ENCODE results near the gene FCRLA. TPM values are rescaled to one million over a fixed set of nuclear protein-coding genes. Genes with fewer than 3 reads are reported as not detected.

The FCRLA gene
- total RNA-seq, 1 experiment from 2014 or later, result not detected

GRCh38 chr1:161725908-161726472 lies 19.0 kb downstream of the FCRLA start:
- Histone ChIP-seq H3K4me2 (ENCODE audit: low read length) (peak overlapping the region; percentile 99), H3F3A (ENCODE audit: low read length, unreplicated experiment) (no peaks in the 10 kb centered on the region), H3K9me3 (ENCODE audit: low read length) (no peaks in the 10 kb centered on the region), H2AFZ (ENCODE audit: low read length) (peak overlapping the region; percentile 87), H3K4me3 (ENCODE audit: low read length) (peak overlapping the region; percentile 85), H4K20me1 (ENCODE audit: low read length) (no peaks in the 10 kb centered on the region), H3K27me3 (ENCODE audit: low read length) (no peaks in the 10 kb centered on the region), H3K27ac (ENCODE audit: low read length) (peak overlapping the region; percentile 72), H3K36me3 (ENCODE audit: low read depth, low read length) (no peaks in the 10 kb centered on the region), H3K4me1 (ENCODE audit: insufficient read depth, low read length) (peaks cover 77% of the 10 kb centered on the region), H3K9ac (ENCODE audit: low read length) (peak overlapping the region; percentile 84), H3K9me2 (replicated peaks; ENCODE audit: low read length) (no peaks in the 10 kb centered on the region), H3K79me2 (ENCODE audit: low read length) (peaks cover 23% of the 10 kb centered on the region)
- ChIA-PET POLR2A (ENCODE audit: unreplicated experiment) (no interaction called here), CTCF (interaction anchor here (0.6 to 1.3 kb wide), 3 partner anchors 12 to 501 kb away, joined by 5 to 15 read pairs (median 12); no protein-coding TSS in a partner anchor)
- ATAC-seq (peak; percentile 23), DNase-seq (peak; percentile 52)
- TSS peak; percentile 63 for BruUV-seq (replicated peaks)
- intact Hi-C loops (cut with micrococcal nuclease), result no loop called here
- no peak for TF ChIP-seq CTCF (conservative IDR thresholded peaks at IDR 0.05; ENCODE audit: low read depth, low read length)

GRCh38 chr1:161726473-161727255 lies 19.6 kb downstream of the FCRLA start:
- POLR2A ChIA-PET (ENCODE audit: unreplicated experiment), result interaction anchor here (1.1 kb wide), 1 partner anchor 11 kb away, joined by 4 read pairs; no protein-coding TSS in a partner anchor
- Histone ChIP-seq H3K4me2 (ENCODE audit: low read length) (peak overlapping the region; percentile 99), H3F3A (ENCODE audit: low read length, unreplicated experiment) (no peaks in the 10 kb centered on the region), H4K20me1 (ENCODE audit: low read length) (no peaks in the 10 kb centered on the region), H3K9me2 (replicated peaks; ENCODE audit: low read length) (no peaks in the 10 kb centered on the region), H2AFZ (ENCODE audit: low read length) (peak overlapping the region; percentile 87), H3K27ac (ENCODE audit: low read length) (peak overlapping the region; percentile 72), H3K27me3 (ENCODE audit: low read length) (no peaks in the 10 kb centered on the region), H3K4me1 (ENCODE audit: insufficient read depth, low read length) (peaks cover 77% of the 10 kb centered on the region), H3K4me3 (ENCODE audit: low read length) (peak overlapping the region; percentile 85), H3K9ac (ENCODE audit: low read length) (peak overlapping the region; percentile 85), H3K36me3 (ENCODE audit: low read depth, low read length) (no peaks in the 10 kb centered on the region), H3K79me2 (ENCODE audit: low read length) (peaks cover 23% of the 10 kb centered on the region), H3K9me3 (ENCODE audit: low read length) (no peaks in the 10 kb centered on the region)
- intact Hi-C loops (cut with micrococcal nuclease), result no loop called here
- BruUV-seq (replicated peaks), result no TSS peak
- TF ChIP-seq EZH2phosphoT487 (IDR thresholded peaks at IDR 0.05; ENCODE audit: borderline replicate concordance, low read length) (peak; percentile 81), EZH2 (IDR thresholded peaks at IDR 0.05; ENCODE audit: low read length, unreplicated experiment) (no peak)
- peak; percentile 62 for ATAC-seq
- CTCF ChIA-PET, result interaction anchor here (1.0 to 1.3 kb wide), 2 partner anchors 12 to 15 kb away, joined by 5 to 15 read pairs; no protein-coding TSS in a partner anchor
- DNase-seq, result peak; percentile 81

GRCh38 chr1:161727256-161727924 lies 20.4 kb downstream of the FCRLA start:
- peak overlapping the region; percentile 99 for H3K4me2 ChIP-seq (ENCODE audit: low read length)
- H3K4me3 ChIP-seq (ENCODE audit: low read length), result peak overlapping the region; percentile 85
- CTCF ChIA-PET, result interaction anchor here (1.3 kb wide), 1 partner anchor 14 kb away, joined by 5 read pairs; no protein-coding TSS in a partner anchor
- peaks cover 77% of the 10 kb centered on the region for H3K4me1 ChIP-seq (ENCODE audit: insufficient read depth, low read length)
- BruUV-seq (replicated peaks), result TSS peak; percentile 83
- ATAC-seq (no peak), DNase-seq (peak; percentile 26)
- no peaks in the 10 kb centered on the region for H3K9me2 ChIP-seq (replicated peaks; ENCODE audit: low read length)
- H3K79me2 ChIP-seq (ENCODE audit: low read length), result peaks cover 23% of the 10 kb centered on the region
- peak overlapping the region; percentile 85 for H3K9ac ChIP-seq (ENCODE audit: low read length)
- no peak for TF ChIP-seq CTCF (conservative IDR thresholded peaks at IDR 0.05; ENCODE audit: low read depth, low read length)
- no peak for TF ChIP-seq EZH2phosphoT487 (IDR thresholded peaks at IDR 0.05; ENCODE audit: borderline replicate concordance, low read length)
- no peak for TF ChIP-seq EZH2 (IDR thresholded peaks at IDR 0.05; ENCODE audit: low read length, unreplicated experiment)
- no peaks in the 10 kb centered on the region for H3K27me3 ChIP-seq (ENCODE audit: low read length)
- peak overlapping the region; percentile 67 for H2AFZ ChIP-seq (ENCODE audit: low read length)
- intact Hi-C loops (cut with micrococcal nuclease), result no loop called here
- POLR2A ChIA-PET (ENCODE audit: unreplicated experiment), result interaction anchor here (1.1 kb wide), 1 partner anchor 11 kb away, joined by 4 read pairs; no protein-coding TSS in a partner anchor
- H3K9me3 ChIP-seq (ENCODE audit: low read length), result no peaks in the 10 kb centered on the region
- H4K20me1 ChIP-seq (ENCODE audit: low read length), result no peaks in the 10 kb centered on the region
- no peaks in the 10 kb centered on the region for H3K36me3 ChIP-seq (ENCODE audit: low read depth, low read length)
- H3F3A ChIP-seq (ENCODE audit: low read length, unreplicated experiment), result no peaks in the 10 kb centered on the region
- H3K27ac ChIP-seq (ENCODE audit: low read length), result peak overlapping the region; percentile 67
